A673 (cell line): Measurements from ENCODE around the gene SPTBN2.

ENCODE experiments used
- CTCF ChIP-seq: fragments of 300-800, 200-600 bp; sonication (generic); conservative IDR thresholded peaks from 2 replicates; pipeline ENCODE4 v1.5.1; 2017; ENCODE audit warnings: low read depth, mild to moderate bottlenecking, antibody characterized with exemption, low read length, moderate library complexity, mixed read lengths
- EZH2 ChIP-seq: fragments of 200-600 bp; sonication (generic); IDR thresholded peaks from 2 replicates; pipeline ENCODE4 v1.6.1; 2017; ENCODE audit warnings: borderline replicate concordance, low read depth, mild to moderate bottlenecking, mixed read lengths, antibody characterized with exemption, low read length; ENCODE audit not compliant: poor library complexity, severe bottlenecking

- TF ChIP-seq CTCF (no peak), EZH2 (no peak)
Measured at GRCh38 chr11:66710384-66710930, 18.6 kb downstream of the SPTBN2 start.
